Lower lobe of right lung (tissue), 2 donors: Measurements from ENCODE around the gene CD99. TPM values are rescaled to one million over a fixed set of nuclear protein-coding genes. Genes with fewer than 3 reads are reported as not detected.

Source experiments
- ATAC-seq, 2 donors: fragments of 200-7000 bp; cut with Tn5 transposase; one replicate each; pipeline ENCODE4 v1.9.1; 2020 to 2022; ENCODE audit warnings: mild to moderate bottlenecking in 2 of 2, moderate library complexity in 2 of 2
- DNase-seq: peaks from one replicate; pipeline ENCODE4 v3.0.0-alpha.2; 2020
- H3K27ac ChIP-seq: fragments of 200-600 bp; one replicate; pipeline ENCODE4 v1.8.0; 2022
- H3K27me3 ChIP-seq: fragments of 200-600 bp; one replicate; pipeline ENCODE4 v1.8.0; 2022; ENCODE audit warnings: low read depth
- H3K36me3 ChIP-seq: fragments of 200-600 bp; one replicate; pipeline ENCODE4 v1.8.0; 2022; ENCODE audit warnings: mild to moderate bottlenecking
- H3K4me1 ChIP-seq: fragments of 200-600 bp; one replicate; pipeline ENCODE4 v1.8.0; 2022
- H3K4me3 ChIP-seq: fragments of 200-600 bp; one replicate; pipeline ENCODE4 v1.8.0; 2022; ENCODE audit warnings: mild to moderate bottlenecking
- H3K9me3 ChIP-seq: fragments of 200-600 bp; one replicate; pipeline ENCODE4 v1.8.0; 2022
- CTCF ChIP-seq: fragments of 200-600 bp; IDR thresholded peaks from one replicate; pipeline ENCODE4 v1.8.0; 2022; ENCODE audit warnings: antibody characterized with exemption, mild to moderate bottlenecking
- intact Hi-C: fragments of 100-400 bp; cut with DNase I; formaldehyde crosslinking; loops from one replicate; pipeline ENCODE4 v1.11.0; 2022
- total RNA-seq: library from RNA; stranded (reverse); fragmentation: NEBNext Ultra II Directional; extraction: Animal tissue kit (Norgen Biotek cat#: 25700); gene quantifications from one replicate; pipeline ENCODE4 v1.2.1, GENCODE V29; 2021
- donor health status: DM: no; HTN: yes; CAD: no; lungs with severe emphysema.

The CD99 gene
- total RNA-seq, 1 donor from 2014 or later = 249 TPM

GRCh38 chrX:2781226-2781571, 90.1 kb downstream of the CD99 start:
- no peak overlapping the region for H3K27ac ChIP-seq
- intact Hi-C loops = no loop called here

GRCh38 chrX:2781698-2782097, 90.6 kb downstream of the CD99 start:
- no peaks in the 10 kb centered on the region for H3K4me1 ChIP-seq
- intact Hi-C loops = no loop called here
- TF ChIP-seq CTCF = no peak
- no peak overlapping the region for H3K4me3 ChIP-seq
- ATAC-seq = no peak
- H3K36me3 ChIP-seq = no peaks in the 10 kb centered on the region
- no peak for DNase-seq
- no peaks in the 10 kb centered on the region for H3K9me3 ChIP-seq
- H3K27me3 ChIP-seq = no peaks in the 10 kb centered on the region
- H3K27ac ChIP-seq = no peak overlapping the region

More at GRCh38 chrX:2781226-2781571, 90.1 kb downstream of the CD99 start:
- no peak overlapping the region for H3K4me3 ChIP-seq
- no peak for ATAC-seq
- H3K4me1 ChIP-seq = no peaks in the 10 kb centered on the region
- no peaks in the 10 kb centered on the region for H3K36me3 ChIP-seq
- no peaks in the 10 kb centered on the region for H3K9me3 ChIP-seq
- no peak for DNase-seq
- TF ChIP-seq CTCF = no peak
- H3K27me3 ChIP-seq = no peaks in the 10 kb centered on the region

- Histone ChIP-seq H3K36me3 (no peaks in the 10 kb centered on the region), H3K9me3 (no peaks in the 10 kb centered on the region), H3K4me1 (no peaks in the 10 kb centered on the region), H3K27ac (no peak overlapping the region), H3K27me3 (no peaks in the 10 kb centered on the region), H3K4me3 (no peak overlapping the region)
- DNase-seq (no peak), ATAC-seq (no peak)
- no peak for TF ChIP-seq CTCF
- intact Hi-C loops = no loop called here
These were observed 91.1 kb downstream of the CD99 start for GRCh38 chrX:2782171-2782570.

- Histone ChIP-seq H3K36me3 (no peaks in the 10 kb centered on the region), H3K9me3 (no peaks in the 10 kb centered on the region), H3K4me3 (no peak overlapping the region), H3K27me3 (no peaks in the 10 kb centered on the region), H3K4me1 (no peaks in the 10 kb centered on the region), H3K27ac (no peak overlapping the region)
- no peak for TF ChIP-seq CTCF
- DNase-seq (no peak), ATAC-seq (no peak)
- intact Hi-C loops = no loop called here
These were observed 91.7 kb downstream of the CD99 start for GRCh38 chrX:2782778-2783177.

GRCh38 chrX:2784026-2784425, 92.9 kb downstream of the CD99 start:
- Histone ChIP-seq H3K4me1 (no peaks in the 10 kb centered on the region), H3K27ac (no peak overlapping the region), H3K36me3 (no peaks in the 10 kb centered on the region), H3K9me3 (no peaks in the 10 kb centered on the region), H3K27me3 (no peaks in the 10 kb centered on the region), H3K4me3 (no peak overlapping the region)
- no peak for ATAC-seq
- DNase-seq = no peak
- intact Hi-C loops = no loop called here
- no peak for TF ChIP-seq CTCF

- no peak for ATAC-seq
- Histone ChIP-seq H3K27me3 (no peaks in the 10 kb centered on the region), H3K4me3 (no peak overlapping the region), H3K27ac (no peak overlapping the region), H3K36me3 (no peaks in the 10 kb centered on the region), H3K9me3 (no peaks in the 10 kb centered on the region), H3K4me1 (no peaks in the 10 kb centered on the region)
- TF ChIP-seq CTCF = no peak
- intact Hi-C loops = no loop called here
- DNase-seq = no peak
These were observed 94.4 kb downstream of the CD99 start for GRCh38 chrX:2785538-2785937.
